ENCODE results near the gene COL6A3.

COL6A3 gene, protein sequence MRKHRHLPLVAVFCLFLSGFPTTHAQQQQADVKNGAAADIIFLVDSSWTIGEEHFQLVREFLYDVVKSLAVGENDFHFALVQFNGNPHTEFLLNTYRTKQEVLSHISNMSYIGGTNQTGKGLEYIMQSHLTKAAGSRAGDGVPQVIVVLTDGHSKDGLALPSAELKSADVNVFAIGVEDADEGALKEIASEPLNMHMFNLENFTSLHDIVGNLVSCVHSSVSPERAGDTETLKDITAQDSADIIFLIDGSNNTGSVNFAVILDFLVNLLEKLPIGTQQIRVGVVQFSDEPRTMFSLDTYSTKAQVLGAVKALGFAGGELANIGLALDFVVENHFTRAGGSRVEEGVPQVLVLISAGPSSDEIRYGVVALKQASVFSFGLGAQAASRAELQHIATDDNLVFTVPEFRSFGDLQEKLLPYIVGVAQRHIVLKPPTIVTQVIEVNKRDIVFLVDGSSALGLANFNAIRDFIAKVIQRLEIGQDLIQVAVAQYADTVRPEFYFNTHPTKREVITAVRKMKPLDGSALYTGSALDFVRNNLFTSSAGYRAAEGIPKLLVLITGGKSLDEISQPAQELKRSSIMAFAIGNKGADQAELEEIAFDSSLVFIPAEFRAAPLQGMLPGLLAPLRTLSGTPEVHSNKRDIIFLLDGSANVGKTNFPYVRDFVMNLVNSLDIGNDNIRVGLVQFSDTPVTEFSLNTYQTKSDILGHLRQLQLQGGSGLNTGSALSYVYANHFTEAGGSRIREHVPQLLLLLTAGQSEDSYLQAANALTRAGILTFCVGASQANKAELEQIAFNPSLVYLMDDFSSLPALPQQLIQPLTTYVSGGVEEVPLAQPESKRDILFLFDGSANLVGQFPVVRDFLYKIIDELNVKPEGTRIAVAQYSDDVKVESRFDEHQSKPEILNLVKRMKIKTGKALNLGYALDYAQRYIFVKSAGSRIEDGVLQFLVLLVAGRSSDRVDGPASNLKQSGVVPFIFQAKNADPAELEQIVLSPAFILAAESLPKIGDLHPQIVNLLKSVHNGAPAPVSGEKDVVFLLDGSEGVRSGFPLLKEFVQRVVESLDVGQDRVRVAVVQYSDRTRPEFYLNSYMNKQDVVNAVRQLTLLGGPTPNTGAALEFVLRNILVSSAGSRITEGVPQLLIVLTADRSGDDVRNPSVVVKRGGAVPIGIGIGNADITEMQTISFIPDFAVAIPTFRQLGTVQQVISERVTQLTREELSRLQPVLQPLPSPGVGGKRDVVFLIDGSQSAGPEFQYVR (N-terminal part only)
- 1.3 to 70.6 (median 3.8) reads per million in 9 experiments for total RNA-seq

DNA sequence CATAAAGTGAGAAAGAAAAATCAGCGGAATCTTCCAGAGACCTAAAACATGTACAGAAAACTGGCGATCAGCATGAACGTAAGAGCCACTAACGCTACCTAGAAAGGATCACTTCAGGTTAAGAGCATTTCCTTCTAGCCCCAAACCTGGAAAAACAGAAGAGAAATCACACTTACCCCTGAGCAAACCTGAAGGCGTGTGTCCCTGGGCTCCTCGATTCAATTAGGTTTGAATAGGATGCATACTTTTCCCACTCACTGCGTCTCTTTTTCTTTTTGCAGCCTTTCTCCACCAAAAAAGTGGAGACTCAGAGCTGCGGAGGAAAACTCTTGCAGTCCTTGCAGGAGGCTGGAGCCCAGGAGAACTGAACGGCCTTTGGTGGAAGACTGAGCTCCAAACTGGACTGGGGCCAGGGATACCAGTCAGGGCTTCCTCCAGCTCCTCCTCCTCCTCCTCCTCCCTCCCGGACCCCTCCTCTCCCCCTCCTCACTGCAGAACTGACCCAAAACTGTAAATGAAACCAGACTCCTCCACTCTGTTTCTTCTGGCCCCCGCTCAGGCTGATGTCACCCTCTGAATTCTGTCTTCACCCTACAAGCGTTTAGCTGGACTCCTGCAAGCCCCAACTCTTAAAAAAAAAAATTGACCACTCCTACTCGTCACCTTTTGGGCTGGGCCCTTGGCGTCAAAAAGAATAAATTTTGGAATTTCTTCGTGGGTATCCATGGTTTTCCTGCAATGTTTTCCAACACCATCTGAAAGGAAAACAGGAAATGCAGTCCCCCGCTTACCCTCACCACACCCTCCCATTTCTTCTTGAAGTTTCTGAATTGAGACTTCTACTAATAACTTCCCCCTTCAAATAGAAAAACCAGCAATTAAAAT lies at the start of gene COL6A3:
Gene COL6A3 (minus strand): TSS at position 388 of the 885 bp plus-strand sequence. CDS start 17,347 bp downstream, outside the sequence.
- H3K4me1 Mint-ChIP-seq (ENCODE audit: low read depth in 2 of 2) = no peaks in the 10 kb centered on the region
- no peaks in the 10 kb centered on the region for H3K9me3 Mint-ChIP-seq
- peak within 1 kb of the TSS in 1 of 2 donors; percentile 22 for H3K27ac Mint-ChIP-seq
- no peaks in the 10 kb centered on the region for H3K36me3 Mint-ChIP-seq (ENCODE audit: insufficient read depth)
- ATAC-seq (replicated peaks) = no peak
- no peak for DNase-seq
- H3K27me3 Mint-ChIP-seq = peaks cover 26 to 52% of the 10 kb centered on the region in 2 donors
- no peak within 1 kb of the TSS for H3K4me3 Mint-ChIP-seq

- no peak for ATAC-seq (replicated peaks)
- H3K4me1 Mint-ChIP-seq (ENCODE audit: low read depth in 2 of 2) = no peaks in the 10 kb centered on the region
- H3K36me3 Mint-ChIP-seq (ENCODE audit: insufficient read depth) = peaks cover 4% of the 10 kb centered on the region
- no peak overlapping the region for H3K4me3 Mint-ChIP-seq
- no peak overlapping the region for H3K27ac Mint-ChIP-seq
- no peak for DNase-seq
- no peaks in the 10 kb centered on the region for H3K9me3 Mint-ChIP-seq
- H3K27me3 Mint-ChIP-seq = peaks cover 0 to 21% of the 10 kb centered on the region in 2 donors
Observed at GRCh38 chr2:237459741-237460174, 45.8 kb upstream of the COL6A3 start.

DNA sequence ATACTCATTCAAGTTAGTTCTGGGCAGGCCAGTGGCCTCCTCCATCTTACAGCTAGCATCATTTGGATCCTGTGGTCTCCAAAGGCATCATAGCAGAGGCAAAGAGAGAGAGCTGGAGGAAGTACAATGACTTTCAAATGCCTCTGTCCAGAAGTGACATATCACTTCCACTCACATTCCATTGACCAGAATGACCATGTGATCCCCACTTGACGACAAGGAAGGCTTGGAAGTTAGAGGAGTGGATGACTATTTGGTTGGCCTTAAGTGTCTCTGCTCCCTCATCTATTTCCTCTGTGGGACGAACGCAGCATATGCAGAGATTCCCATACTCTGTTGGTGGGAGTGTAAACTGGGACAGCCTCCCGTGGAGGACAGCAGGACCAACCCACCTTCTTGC lies 45.3 kb upstream of the COL6A3 start:
- no peak for DNase-seq
- ATAC-seq (replicated peaks) = no peak
- Mint-ChIP-seq H3K27ac (no peak overlapping the region), H3K4me3 (no peak overlapping the region), H3K9me3 (no peaks in the 10 kb centered on the region), H3K27me3 (peaks cover 0 to 21% of the 10 kb centered on the region in 2 donors), H3K36me3 (ENCODE audit: insufficient read depth) (peaks cover 4% of the 10 kb centered on the region), H3K4me1 (ENCODE audit: low read depth in 2 of 2) (no peaks in the 10 kb centered on the region)

DNA sequence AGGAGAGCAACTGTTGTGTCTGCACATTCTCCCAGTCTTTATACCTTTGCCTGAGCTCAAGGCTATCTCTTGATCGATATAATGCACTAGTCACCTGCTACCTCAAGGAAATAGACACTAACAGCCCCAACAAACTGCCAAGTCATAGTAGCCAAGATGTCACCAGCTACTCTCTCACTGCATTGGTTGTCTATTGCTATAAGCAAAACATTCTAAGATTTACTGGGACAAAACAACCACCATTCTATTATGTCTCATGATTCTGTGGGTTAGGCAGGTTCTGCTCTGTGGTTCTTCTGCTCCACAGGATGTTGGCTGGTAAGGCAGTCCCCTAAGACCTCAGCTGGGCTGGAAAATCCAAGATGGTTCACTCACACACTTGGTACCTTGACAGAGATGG lies 44.6 kb upstream of the COL6A3 start:
- Mint-ChIP-seq H3K4me3 (no peak overlapping the region), H3K27me3 (peaks cover 0 to 21% of the 10 kb centered on the region in 2 donors), H3K4me1 (ENCODE audit: low read depth in 2 of 2) (no peaks in the 10 kb centered on the region), H3K36me3 (ENCODE audit: insufficient read depth) (peaks cover 4% of the 10 kb centered on the region), H3K9me3 (no peaks in the 10 kb centered on the region), H3K27ac (no peak overlapping the region)
- ATAC-seq (replicated peaks) (no peak), DNase-seq (no peak)

DNA sequence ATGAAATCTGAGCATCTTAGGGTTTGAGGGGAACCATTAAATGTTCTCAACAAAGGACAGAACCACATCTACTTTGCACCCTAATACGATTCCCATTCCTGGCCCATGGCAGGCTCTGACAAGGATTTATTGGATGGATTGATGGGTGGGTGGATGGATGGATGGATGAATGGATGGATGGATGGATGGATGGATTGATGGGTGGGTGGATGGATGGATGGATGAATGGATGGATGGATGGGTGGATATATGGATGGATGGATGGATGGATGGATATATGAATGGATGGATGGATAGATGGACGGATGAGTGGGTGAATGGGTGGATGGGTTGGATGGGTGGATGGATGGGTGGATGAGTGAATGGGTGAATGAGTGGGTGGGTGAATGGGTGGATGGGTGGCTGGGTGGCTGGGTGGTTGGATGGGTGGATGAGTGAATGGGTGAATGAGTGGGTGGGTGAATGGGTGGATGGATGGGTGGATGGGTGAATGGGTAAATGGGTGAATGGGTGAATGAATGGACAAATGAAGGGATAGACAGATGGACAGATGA lies 43.5 kb upstream of the COL6A3 start:
- Mint-ChIP-seq H3K9me3 (no peaks in the 10 kb centered on the region), H3K36me3 (ENCODE audit: insufficient read depth) (peaks cover 4% of the 10 kb centered on the region), H3K27me3 (peaks cover 0 to 21% of the 10 kb centered on the region in 2 donors), H3K27ac (no peak overlapping the region), H3K4me1 (ENCODE audit: low read depth in 2 of 2) (no peaks in the 10 kb centered on the region), H3K4me3 (no peak overlapping the region)
- no peak for DNase-seq
- no peak for ATAC-seq (replicated peaks)

GRCh38 chr2:237456200-237456843 lies 42.4 kb upstream of the COL6A3 start:
- no peak for DNase-seq
- Mint-ChIP-seq H3K4me1 (ENCODE audit: low read depth in 2 of 2) (no peaks in the 10 kb centered on the region), H3K27me3 (peaks cover 0 to 19% of the 10 kb centered on the region in 2 donors), H3K27ac (no peak overlapping the region), H3K36me3 (ENCODE audit: insufficient read depth) (peaks cover 4% of the 10 kb centered on the region), H3K9me3 (no peaks in the 10 kb centered on the region), H3K4me3 (no peak overlapping the region)
- no peak for ATAC-seq (replicated peaks)

GRCh38 chr2:237455764-237456163 lies 41.8 kb upstream of the COL6A3 start:
- no peak for ATAC-seq (replicated peaks)
- Mint-ChIP-seq H3K4me1 (ENCODE audit: low read depth in 2 of 2) (no peaks in the 10 kb centered on the region), H3K27me3 (peaks cover 0 to 13% of the 10 kb centered on the region in 2 donors), H3K9me3 (no peaks in the 10 kb centered on the region), H3K36me3 (ENCODE audit: insufficient read depth) (peaks cover 4% of the 10 kb centered on the region), H3K27ac (no peak overlapping the region), H3K4me3 (no peak overlapping the region)
- no peak for DNase-seq

DNA sequence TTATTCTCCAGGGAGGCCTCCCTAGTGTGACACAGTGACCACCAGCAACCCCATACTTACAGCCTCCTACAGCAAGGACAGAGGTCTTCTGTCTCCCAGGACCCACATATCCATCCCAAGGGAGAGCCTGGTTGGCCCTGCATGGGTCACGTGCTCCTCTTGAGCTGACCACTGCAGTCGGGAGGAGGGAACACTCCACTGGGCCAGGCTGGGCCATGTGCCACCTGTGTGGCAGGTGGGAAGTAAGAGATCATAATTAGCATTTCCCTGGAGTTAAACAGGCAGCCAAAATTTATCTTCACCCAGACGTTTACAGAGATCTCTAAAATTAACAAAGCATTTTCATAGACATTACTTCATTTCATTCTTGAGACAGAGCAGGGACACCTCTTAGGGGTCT lies 39.7 kb upstream of the COL6A3 start:
- H3K36me3 Mint-ChIP-seq (ENCODE audit: insufficient read depth) = no peaks in the 10 kb centered on the region
- H3K4me3 Mint-ChIP-seq = no peak overlapping the region
- H3K9me3 Mint-ChIP-seq = no peaks in the 10 kb centered on the region
- DNase-seq (no peak), ATAC-seq (replicated peaks) (no peak)
- no peak overlapping the region for H3K27ac Mint-ChIP-seq
- H3K27me3 Mint-ChIP-seq = peaks cover 0 to 5% of the 10 kb centered on the region in 2 donors
- no peaks in the 10 kb centered on the region for H3K4me1 Mint-ChIP-seq (ENCODE audit: low read depth in 2 of 2)

DNA sequence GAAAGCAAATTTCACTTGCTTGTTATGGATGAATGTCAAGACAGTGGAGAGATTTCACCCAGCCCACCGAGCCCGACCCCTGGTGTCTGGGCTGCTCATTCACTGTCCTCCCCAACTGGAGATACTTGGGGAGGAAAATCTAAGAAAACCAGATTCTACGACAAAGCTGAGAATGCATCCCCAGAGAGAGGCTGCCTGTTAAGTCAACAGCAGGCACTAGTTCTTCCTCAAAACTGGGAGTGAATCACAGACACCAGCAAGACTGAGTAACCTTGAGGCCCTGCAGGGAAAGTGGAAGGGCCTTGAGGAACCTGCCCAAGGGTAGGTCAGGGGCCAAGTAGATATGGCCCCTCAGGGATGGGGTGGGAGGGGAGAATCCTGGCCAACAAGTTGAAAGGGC lies 38.9 kb upstream of the COL6A3 start:
- Mint-ChIP-seq H3K9me3 (no peaks in the 10 kb centered on the region), H3K4me1 (ENCODE audit: low read depth in 2 of 2) (no peaks in the 10 kb centered on the region), H3K27ac (no peak overlapping the region), H3K4me3 (no peak overlapping the region), H3K36me3 (ENCODE audit: insufficient read depth) (no peaks in the 10 kb centered on the region), H3K27me3 (peaks cover 0 to 5% of the 10 kb centered on the region in 2 donors)
- ATAC-seq (replicated peaks) (no peak), DNase-seq (no peak)

DNA sequence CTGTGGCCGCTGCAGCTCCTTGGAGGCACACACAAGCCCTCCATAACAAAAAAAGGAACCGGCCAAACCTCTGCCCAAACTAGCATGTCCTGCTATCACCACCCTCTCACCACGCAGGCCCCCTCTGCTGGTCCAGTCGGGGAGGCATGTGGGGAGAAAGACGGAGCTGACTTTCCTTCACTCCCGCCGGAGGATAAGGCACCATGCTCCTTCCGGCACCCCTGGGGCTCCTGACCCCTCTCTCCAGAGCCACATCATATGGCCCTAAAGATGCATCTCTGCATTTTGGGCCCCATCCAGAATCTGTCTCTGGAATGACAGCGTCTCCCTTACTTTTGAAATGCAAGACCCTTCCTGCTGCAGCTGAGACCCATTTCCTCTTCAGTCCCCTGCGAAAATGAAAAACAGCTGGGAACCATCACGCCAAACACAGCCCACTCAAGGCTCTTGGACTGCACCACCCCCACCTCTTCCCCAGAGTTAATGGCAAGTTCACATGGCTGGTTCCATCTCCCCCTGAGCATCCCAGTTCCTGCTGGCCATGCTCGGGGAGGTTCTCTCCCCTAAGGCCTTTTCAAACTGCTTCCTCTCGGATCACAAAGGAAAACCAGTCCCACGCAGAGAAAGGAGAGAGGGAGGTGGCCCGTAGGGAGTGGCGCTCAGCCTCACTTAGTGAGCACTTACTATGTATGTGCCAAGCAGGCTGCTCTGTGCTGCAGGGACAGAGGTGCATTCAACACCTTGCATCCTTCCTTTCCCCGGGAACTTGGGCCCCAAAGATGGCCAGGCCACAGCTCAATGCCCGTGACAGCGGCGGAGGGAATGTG lies 37.9 kb upstream of the COL6A3 start:
- Mint-ChIP-seq H3K27me3 (no peaks in the 10 kb centered on the region), H3K27ac (no peak overlapping the region), H3K4me3 (no peak overlapping the region), H3K9me3 (no peaks in the 10 kb centered on the region), H3K36me3 (ENCODE audit: insufficient read depth) (no peaks in the 10 kb centered on the region), H3K4me1 (ENCODE audit: low read depth in 2 of 2) (no peaks in the 10 kb centered on the region)
- DNase-seq (no peak), ATAC-seq (replicated peaks) (no peak)

DNA sequence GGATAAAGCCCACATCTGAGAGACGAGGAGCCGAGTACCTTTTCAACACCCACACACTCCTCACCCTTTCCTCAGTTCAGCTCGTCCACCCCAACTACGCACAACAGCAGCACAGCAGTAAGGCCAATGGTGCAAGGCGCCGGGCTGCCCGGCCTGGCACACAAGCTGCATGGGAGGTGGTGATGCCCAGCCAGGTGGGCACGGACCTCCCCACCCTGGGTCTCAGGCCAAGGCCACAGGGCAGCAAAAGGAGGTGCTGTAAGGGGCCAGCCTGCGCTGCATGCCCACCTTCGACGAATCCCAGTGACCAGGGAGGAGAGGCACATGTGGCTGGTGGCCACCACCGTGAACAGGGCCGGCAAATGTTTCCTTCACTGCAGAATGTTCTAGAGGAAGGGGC lies 36.6 kb upstream of the COL6A3 start:
- Mint-ChIP-seq H3K27me3 (no peaks in the 10 kb centered on the region), H3K36me3 (ENCODE audit: insufficient read depth) (no peaks in the 10 kb centered on the region), H3K4me1 (ENCODE audit: low read depth in 2 of 2) (no peaks in the 10 kb centered on the region), H3K27ac (no peak overlapping the region), H3K9me3 (no peaks in the 10 kb centered on the region), H3K4me3 (no peak overlapping the region)
- DNase-seq (no peak), ATAC-seq (replicated peaks) (no peak)
